Measurements from ENCODE around the gene TDRD10. TPM values are rescaled to one million over a fixed set of nuclear protein-coding genes. Genes with fewer than 3 reads are reported as not detected.

Gene TDRD10
- total and polyA plus RNA-seq, 2 donors (not counting 1 experiment from before 2014, with no cell fraction given), result 0.06 TPM; not detected in 1

DNA sequence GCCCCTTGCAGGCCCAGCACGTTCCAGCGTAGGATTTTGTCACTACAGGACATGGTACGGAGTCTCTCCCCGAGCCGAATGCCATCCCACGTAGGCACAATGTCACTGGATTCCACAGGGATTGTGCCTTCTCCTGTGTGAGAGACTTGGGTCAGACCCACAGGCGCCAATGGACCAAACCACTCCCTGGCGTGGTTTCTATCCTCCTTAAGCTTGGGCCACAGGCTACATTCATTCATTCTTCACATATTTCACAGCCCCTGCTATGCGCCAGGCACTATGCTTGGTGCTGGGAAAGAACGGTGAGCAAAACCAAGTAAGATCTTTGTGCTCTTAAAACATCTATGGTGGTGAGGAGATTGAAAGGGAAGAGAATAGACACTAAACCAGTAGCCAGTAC lies 84.2 kb downstream of the TDRD10 start:
- ATAC-seq (ENCODE audit: low read depth) (no peak), DNase-seq (no peak)
- no peak overlapping the region for H3K9ac ChIP-seq (ENCODE audit: low read length)
- Mint-ChIP-seq H3K27me3 (no peaks in the 10 kb centered on the region), H3K9me3 (ENCODE audit: insufficient read depth) (no peaks in the 10 kb centered on the region), H3K27ac (no peak overlapping the region), H3K4me1 (peaks cover 16% of the 10 kb centered on the region), H3K4me3 (no peak overlapping the region)
- ChIA-PET POLR2A (no interaction called here), CTCF (interaction anchor here (0.6 kb wide), 1 partner anchor 510 kb away, joined by 3 read pairs; no protein-coding TSS in a partner anchor)
- intact Hi-C loops (cut with micrococcal nuclease), result no loop called here
- no peak overlapping the region for H3K4me3 ChIP-seq (ENCODE audit: control extremely low read depth in 1 of 5, extremely low read depth in 1 of 5, insufficient read depth in 1 of 5, low read depth in 2 of 5, low read length in 4 of 5)
- H3K36me3 ChIP-seq (replicated peaks in 1 of 2; ENCODE audit: control extremely low read depth in 1 of 2, control insufficient read depth in 1 of 2, extremely low read depth in 1 of 2, insufficient read depth in 2 of 2, low read length in 1 of 2), result peaks cover 10 to 95% of the 10 kb centered on the region in 2 experiments
- no peaks in the 10 kb centered on the region for H3K79me2 ChIP-seq (ENCODE audit: control insufficient read depth, insufficient read depth, low read length)
- no peak overlapping the region for H3K27ac ChIP-seq (ENCODE audit: low read length in 2 of 2)
- H2AFZ ChIP-seq (ENCODE audit: insufficient read depth, low read depth, low read length, poor library complexity, severe bottlenecking), result no peak overlapping the region
- TF ChIP-seq EZH2 (IDR thresholded peaks at IDR 0.05; ENCODE audit: borderline replicate concordance, insufficient read depth, low read depth, low read length, poor library complexity, severe bottlenecking), result no peak
- TF ChIP-seq, protein P1, sequence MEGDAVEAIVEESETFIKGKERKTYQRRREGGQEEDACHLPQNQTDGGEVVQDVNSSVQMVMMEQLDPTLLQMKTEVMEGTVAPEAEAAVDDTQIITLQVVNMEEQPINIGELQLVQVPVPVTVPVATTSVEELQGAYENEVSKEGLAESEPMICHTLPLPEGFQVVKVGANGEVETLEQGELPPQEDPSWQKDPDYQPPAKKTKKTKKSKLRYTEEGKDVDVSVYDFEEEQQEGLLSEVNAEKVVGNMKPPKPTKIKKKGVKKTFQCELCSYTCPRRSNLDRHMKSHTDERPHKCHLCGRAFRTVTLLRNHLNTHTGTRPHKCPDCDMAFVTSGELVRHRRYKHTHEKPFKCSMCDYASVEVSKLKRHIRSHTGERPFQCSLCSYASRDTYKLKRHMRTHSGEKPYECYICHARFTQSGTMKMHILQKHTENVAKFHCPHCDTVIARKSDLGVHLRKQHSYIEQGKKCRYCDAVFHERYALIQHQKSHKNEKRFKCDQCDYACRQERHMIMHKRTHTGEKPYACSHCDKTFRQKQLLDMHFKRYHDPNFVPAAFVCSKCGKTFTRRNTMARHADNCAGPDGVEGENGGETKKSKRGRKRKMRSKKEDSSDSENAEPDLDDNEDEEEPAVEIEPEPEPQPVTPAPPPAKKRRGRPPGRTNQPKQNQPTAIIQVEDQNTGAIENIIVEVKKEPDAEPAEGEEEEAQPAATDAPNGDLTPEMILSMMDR (IDR thresholded peaks at IDR 0.05), result no peak
- H3K4me1 ChIP-seq (ENCODE audit: control insufficient read depth in 2 of 2, insufficient read depth in 2 of 2, low read length in 2 of 2), result peaks cover 4 to 18% of the 10 kb centered on the region in 2 donors
- H3K27me3 ChIP-seq (replicated peaks in 1 of 4; ENCODE audit: control extremely low read depth in 1 of 4, control insufficient read depth in 3 of 4, insufficient read depth in 4 of 4, low read length in 3 of 4), result no peaks in the 10 kb centered on the region
- no peaks in the 10 kb centered on the region for H3K9me3 ChIP-seq (ENCODE audit: control extremely low read depth in 1 of 3, control insufficient read depth in 2 of 3, insufficient read depth in 1 of 3, low read length in 2 of 3)
- 98% methylated on average over 8 of the region's 10 CpGs for WGBS (ENCODE audit: insufficient coverage)
- H3K4me2 ChIP-seq (replicated peaks; ENCODE audit: low read depth, low read length, poor library complexity, severe bottlenecking), result no peak overlapping the region
- H4K20me1 ChIP-seq (ENCODE audit: control insufficient read depth, insufficient read depth, low read length, poor library complexity, severe bottlenecking), result peaks cover 41% of the 10 kb centered on the region

DNA sequence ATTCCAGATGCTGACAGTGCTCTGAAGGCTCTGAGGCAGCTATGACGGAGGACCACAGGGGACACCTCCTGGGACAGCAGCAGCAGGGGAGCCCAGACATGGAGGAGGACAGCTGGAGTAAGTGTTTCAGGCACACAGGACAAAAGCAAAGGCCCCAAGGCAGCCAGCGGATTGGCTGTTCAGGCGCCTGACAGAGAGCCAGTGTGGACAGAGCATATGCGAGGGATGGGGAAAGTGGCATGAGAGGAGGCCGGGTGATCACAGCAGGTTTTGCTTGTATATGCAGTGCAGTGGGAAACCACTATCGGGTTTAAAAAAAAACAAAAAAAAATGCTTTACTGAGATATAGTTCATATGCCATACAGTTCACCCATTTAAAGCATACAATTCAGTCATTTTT lies 84.6 kb downstream of the TDRD10 start:
- intact Hi-C loops (cut with micrococcal nuclease), result no loop called here
- H3K27ac Mint-ChIP-seq, result no peak overlapping the region
- Histone ChIP-seq H3K79me2 (ENCODE audit: control insufficient read depth, insufficient read depth, low read length) (no peaks in the 10 kb centered on the region), H4K20me1 (ENCODE audit: control insufficient read depth, insufficient read depth, low read length, poor library complexity, severe bottlenecking) (peaks cover 45% of the 10 kb centered on the region), H3K4me1 (ENCODE audit: control insufficient read depth in 2 of 2, insufficient read depth in 2 of 2, low read length in 2 of 2) (peaks cover 4 to 18% of the 10 kb centered on the region in 2 donors), H3K4me3 (ENCODE audit: control extremely low read depth in 1 of 5, extremely low read depth in 1 of 5, insufficient read depth in 1 of 5, low read depth in 2 of 5, low read length in 4 of 5) (no peak overlapping the region), H3K27me3 (replicated peaks in 1 of 4; ENCODE audit: control extremely low read depth in 1 of 4, control insufficient read depth in 3 of 4, insufficient read depth in 4 of 4, low read length in 3 of 4) (no peaks in the 10 kb centered on the region), H3K4me2 (replicated peaks; ENCODE audit: low read depth, low read length, poor library complexity, severe bottlenecking) (no peak overlapping the region), H3K9ac (ENCODE audit: low read length) (no peak overlapping the region), H3K9me3 (ENCODE audit: control extremely low read depth in 1 of 3, control insufficient read depth in 2 of 3, insufficient read depth in 1 of 3, low read length in 2 of 3) (no peaks in the 10 kb centered on the region), H2AFZ (ENCODE audit: insufficient read depth, low read depth, low read length, poor library complexity, severe bottlenecking) (no peak overlapping the region), H3K27ac (ENCODE audit: low read length in 2 of 2) (no peak overlapping the region), H3K36me3 (replicated peaks in 1 of 2; ENCODE audit: control extremely low read depth in 1 of 2, control insufficient read depth in 1 of 2, extremely low read depth in 1 of 2, insufficient read depth in 2 of 2, low read length in 1 of 2) (peaks cover 10 to 99% of the 10 kb centered on the region in 2 experiments)
- H3K4me3 Mint-ChIP-seq, result no peak overlapping the region
- no peaks in the 10 kb centered on the region for H3K9me3 Mint-ChIP-seq (ENCODE audit: insufficient read depth)
- 96% methylated on average over 3 of the region's 6 CpGs for WGBS (ENCODE audit: insufficient coverage)
- ATAC-seq (ENCODE audit: low read depth) (no peak), DNase-seq (no peak)
- H3K4me1 Mint-ChIP-seq, result peaks cover 16% of the 10 kb centered on the region
- TF ChIP-seq, protein P1 (IDR thresholded peaks at IDR 0.05), result no peak
- TF ChIP-seq EZH2 (IDR thresholded peaks at IDR 0.05; ENCODE audit: borderline replicate concordance, insufficient read depth, low read depth, low read length, poor library complexity, severe bottlenecking), result no peak
- ChIA-PET CTCF (interaction anchor here (0.6 kb wide), 1 partner anchor 510 kb away, joined by 3 read pairs; no protein-coding TSS in a partner anchor), POLR2A (no interaction called here)
- no peaks in the 10 kb centered on the region for H3K27me3 Mint-ChIP-seq

Data from B cell (primary cell).